GM10248 (cell line): ENCODE results near the gene HCFC1.

ENCODE experiments used
- CTCF ChIA-PET: fragments of 300-600 bp; sonication (Branson Sonifier 250); formaldehyde crosslinking; extraction: SDS; loops from one replicate; lab custom pipeline; 2021; ENCODE audit warnings: antibody characterized with exemption; lab: Yijun Ruan, JAX
- POLR2A ChIA-PET: fragments of 350-650 bp; sonication (Branson Sonifier 250); formaldehyde crosslinking; extraction: SDS; loops from one replicate; lab custom pipeline; 2020; ENCODE audit warnings: antibody characterized with exemption; lab: Yijun Ruan, JAX
- DNase-seq: peaks from one replicate; pipeline ENCODE4 v3.0.0; 2012; ENCODE audit errors: extremely low spot score
- TF ChIP-seq, protein P1 (sequence below): IDR thresholded peaks from 2 replicates; pipeline ENCODE4 v1.5.1; 2012; ENCODE audit warnings: mild to moderate bottlenecking, low read depth; ENCODE audit errors: extremely low read depth, missing control alignments, control extremely low read depth

The HCFC1 gene

DNA sequence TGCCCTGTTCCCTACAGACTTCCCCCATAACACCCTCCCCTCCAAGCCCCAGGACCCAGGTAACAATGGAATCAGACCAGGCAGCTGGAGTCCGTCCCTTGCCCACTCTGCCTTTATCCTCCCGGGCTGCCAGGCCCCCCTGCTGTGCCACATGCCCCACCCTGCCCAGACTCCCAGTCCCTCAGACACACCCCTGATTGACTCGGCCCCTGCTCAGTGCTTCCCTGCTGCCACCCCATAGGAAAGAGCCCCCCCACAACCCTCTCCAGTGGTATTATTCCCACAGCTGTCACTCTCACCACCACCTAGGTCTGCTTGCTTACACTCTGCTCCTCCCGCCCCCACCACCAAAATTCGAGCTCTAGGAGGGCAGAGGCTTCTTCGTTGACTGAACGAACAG is 32.0 kb downstream of the HCFC1 start:
- ChIA-PET CTCF (interaction anchor here (1.0 to 3.5 kb wide), 4 partner anchors 8 to 14 kb away, joined by 3 to 15 read pairs (median 6); partner anchors contain the start of gene ARHGAP4), POLR2A (no interaction called here)
- no peak for DNase-seq
- TF ChIP-seq, protein P1, sequence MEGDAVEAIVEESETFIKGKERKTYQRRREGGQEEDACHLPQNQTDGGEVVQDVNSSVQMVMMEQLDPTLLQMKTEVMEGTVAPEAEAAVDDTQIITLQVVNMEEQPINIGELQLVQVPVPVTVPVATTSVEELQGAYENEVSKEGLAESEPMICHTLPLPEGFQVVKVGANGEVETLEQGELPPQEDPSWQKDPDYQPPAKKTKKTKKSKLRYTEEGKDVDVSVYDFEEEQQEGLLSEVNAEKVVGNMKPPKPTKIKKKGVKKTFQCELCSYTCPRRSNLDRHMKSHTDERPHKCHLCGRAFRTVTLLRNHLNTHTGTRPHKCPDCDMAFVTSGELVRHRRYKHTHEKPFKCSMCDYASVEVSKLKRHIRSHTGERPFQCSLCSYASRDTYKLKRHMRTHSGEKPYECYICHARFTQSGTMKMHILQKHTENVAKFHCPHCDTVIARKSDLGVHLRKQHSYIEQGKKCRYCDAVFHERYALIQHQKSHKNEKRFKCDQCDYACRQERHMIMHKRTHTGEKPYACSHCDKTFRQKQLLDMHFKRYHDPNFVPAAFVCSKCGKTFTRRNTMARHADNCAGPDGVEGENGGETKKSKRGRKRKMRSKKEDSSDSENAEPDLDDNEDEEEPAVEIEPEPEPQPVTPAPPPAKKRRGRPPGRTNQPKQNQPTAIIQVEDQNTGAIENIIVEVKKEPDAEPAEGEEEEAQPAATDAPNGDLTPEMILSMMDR: no peak

DNA sequence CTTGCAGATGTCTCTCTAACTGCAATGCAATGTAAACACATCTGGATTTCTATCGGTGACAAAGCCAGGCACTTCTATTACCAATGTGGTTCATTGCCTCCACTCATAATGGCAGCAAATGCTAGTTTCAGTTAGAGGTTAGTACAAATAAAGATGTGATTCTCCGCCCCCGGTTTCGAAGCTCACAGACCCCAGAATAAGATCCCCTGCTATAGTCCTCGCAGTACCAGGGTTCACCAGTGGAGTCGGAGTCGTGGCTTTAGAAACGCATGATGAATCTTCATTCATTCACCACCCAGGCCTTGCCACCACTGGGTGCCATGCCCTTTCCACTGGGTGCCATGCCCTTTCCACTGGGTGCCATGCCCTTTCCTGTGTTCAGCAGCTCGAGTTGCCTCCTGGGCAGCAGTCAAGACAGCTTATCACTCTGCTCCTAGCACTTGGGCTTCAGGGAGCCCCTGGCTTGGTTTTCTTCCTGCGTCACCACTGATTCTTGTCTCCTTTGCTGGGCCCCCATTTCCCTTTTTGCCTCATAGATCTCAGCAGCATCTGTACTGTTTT is 33.3 kb downstream of the HCFC1 start:
- ChIA-PET POLR2A (interaction anchor here (0.8 kb wide), 1 partner anchor 9 kb away, joined by 3 read pairs; no protein-coding TSS in a partner anchor), CTCF (interaction anchor here (3.5 kb wide), 1 partner anchor 9 kb away, joined by 15 read pairs; no protein-coding TSS in a partner anchor)
- TF ChIP-seq, protein P1: no peak
- DNase-seq: no peak

DNA sequence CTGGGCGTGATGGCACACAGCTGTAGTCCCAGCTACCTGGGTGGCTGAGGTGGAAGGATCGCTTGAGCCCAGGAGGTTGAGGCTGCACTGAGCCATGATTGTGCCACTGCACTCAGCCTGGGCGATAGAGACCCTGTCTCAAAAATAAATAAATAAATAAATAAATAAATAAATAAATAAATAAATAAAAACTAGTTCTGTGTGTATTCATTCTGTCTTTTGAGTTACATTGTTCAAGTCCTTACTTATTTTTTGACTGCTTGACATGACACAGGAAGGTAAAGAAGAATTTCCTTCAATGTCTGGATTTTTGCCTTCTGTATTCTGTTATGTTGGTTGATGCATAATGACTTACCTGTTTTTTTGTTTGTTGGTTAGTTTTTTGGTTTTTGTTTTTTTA is 34.6 kb downstream of the HCFC1 start:
- DNase-seq: no peak
- TF ChIP-seq, protein P1: no peak
- ChIA-PET POLR2A (no interaction called here), CTCF (interaction anchor here (3.5 kb wide), 1 partner anchor 10 kb away, joined by 15 read pairs; no protein-coding TSS in a partner anchor)

DNA sequence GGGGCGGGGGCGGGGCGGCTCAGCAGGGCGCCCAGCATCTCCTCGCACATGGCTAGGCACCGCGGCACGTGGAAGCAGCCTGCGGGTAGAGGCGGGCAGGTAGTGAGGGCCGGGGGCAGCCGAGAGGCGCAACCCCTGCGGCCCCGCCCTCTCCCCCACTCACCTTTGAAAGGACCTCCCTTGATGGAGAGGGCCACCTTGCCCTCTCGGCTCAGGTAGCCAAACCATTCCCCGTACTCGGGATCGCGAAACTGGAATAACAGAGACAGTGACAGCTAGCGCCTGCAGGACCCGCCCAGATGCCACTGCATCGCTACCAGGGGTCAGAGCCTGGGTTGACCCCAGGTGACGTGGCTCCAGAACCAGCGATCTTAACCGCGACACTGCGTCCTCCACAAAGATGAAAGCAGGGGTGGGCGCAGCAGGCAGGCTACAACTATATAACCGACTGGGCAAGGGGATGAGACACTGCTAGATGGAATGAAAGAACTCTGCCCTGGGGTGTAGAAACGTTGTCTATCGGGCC is 36.2 kb downstream of the HCFC1 start:
- POLR2A ChIA-PET: no interaction called here
- TF ChIP-seq, protein P1: no peak
- no peak for DNase-seq
- CTCF ChIA-PET: interaction anchor here (2.5 to 2.7 kb wide), 2 partner anchors 11 to 12 kb away, joined by 9 to 17 read pairs; no protein-coding TSS in a partner anchor

DNA sequence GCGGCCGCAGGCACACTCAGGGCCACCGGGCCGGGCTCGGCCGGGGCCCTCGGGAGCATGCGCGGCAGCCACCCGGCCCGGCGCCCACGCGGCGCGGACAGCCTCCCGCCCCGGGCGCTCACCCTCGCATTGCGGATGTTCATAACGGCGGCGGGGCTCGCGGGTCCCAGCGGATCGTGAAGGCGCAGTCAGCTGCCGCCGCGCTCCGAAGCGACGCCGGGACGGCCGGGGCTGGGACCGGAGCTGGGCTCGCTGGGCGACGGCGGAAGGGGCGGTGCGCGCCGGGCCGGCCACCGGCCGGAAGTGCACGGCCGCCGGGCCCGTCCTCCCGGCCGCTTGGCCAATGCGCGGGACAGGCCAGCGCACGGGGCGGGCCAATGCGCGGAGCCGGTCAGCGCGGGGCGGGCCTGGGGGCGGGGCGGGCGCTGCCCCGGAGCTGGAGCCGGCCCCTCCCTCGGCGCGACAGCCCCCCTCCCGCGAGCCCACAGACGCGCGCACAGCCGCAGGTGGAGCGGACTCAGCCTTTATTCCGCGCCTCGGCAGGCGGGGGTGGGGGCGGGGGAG is 36.8 kb downstream of the HCFC1 start, which contains the start of gene NAA10:
Gene NAA10 (minus strand): TSS at position 276 of the 564 bp plus-strand sequence. CDS start 133 bp downstream, at position 143.
- DNase-seq: peak; percentile 95
- TF ChIP-seq, protein P1: no peak
- ChIA-PET CTCF (interaction anchor here (2.5 to 2.7 kb wide), 2 partner anchors 10 to 12 kb away, joined by 9 to 17 read pairs; no protein-coding TSS in a partner anchor), POLR2A (no interaction called here)

DNA sequence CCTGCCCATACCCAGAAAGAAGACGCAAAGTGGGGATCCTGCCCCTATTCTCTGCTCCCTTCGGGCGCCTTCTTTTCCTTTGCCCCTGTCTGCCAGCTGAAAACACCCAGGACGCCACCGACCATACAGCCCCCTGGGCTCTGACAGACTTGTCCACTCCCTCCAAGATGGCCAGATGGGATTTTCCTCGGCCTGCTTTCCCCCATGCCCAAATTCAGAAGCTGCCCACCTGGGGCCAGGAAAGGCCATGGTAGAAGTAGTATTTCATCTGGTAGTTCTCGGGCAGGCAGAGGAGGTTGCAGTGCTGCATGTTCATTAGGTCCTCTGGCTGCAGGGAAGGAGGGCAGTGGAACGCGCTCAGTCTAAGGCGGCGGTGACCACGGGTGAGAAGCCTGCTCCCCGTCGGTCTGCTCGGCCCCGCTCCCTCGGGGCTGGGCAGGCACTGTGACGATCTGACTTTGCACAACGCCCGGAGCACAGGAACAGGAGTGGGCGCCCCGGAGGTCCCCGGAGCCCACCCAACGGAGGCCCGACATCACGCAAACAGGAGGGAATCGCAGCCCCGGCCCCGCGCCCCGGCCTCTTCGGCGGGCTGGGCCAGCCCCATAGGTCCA is 37.4 kb downstream of the HCFC1 start:
- POLR2A ChIA-PET: no interaction called here
- no peak for DNase-seq
- CTCF ChIA-PET: interaction anchor here (2.2 to 2.7 kb wide), 3 partner anchors 9 to 13 kb away, joined by 7 to 17 read pairs (median 9); no protein-coding TSS in a partner anchor
- TF ChIP-seq, protein P1: no peak
